ENCODE measurements around the gene CHRFAM7A.
"Not testable (repeated sequence)": the region's sequence is repeated elsewhere in the genome, so short reads cannot be mapped to it uniquely, and the experiment has no call there.

CHRFAM7A gene

GRCh38 chr15:30315704-30316103, 77.6 kb downstream of the CHRFAM7A start:
- DNase-seq, result not testable (repeated sequence)

GRCh38 chr15:30310575-30310974, 82.8 kb downstream of the CHRFAM7A start:
- DNase-seq, result not testable (repeated sequence)
